Activated CD4-positive, alpha-beta T cell treated with anti-CD3 and anti-CD28 coated beads, Interleukin-2, Interleukin-4, amounts not matched to agents 100 ng/mL and 50 ng/mL, durations not matched to agents 16 hours and 8 hours (primary cell): ENCODE data around the gene GPD2.

Experiments used
- DNase-seq: peaks from one replicate; pipeline ENCODE4 v3.0.0-alpha.2; 2020; ENCODE audit warnings: low spot score

Gene GPD2

DNA sequence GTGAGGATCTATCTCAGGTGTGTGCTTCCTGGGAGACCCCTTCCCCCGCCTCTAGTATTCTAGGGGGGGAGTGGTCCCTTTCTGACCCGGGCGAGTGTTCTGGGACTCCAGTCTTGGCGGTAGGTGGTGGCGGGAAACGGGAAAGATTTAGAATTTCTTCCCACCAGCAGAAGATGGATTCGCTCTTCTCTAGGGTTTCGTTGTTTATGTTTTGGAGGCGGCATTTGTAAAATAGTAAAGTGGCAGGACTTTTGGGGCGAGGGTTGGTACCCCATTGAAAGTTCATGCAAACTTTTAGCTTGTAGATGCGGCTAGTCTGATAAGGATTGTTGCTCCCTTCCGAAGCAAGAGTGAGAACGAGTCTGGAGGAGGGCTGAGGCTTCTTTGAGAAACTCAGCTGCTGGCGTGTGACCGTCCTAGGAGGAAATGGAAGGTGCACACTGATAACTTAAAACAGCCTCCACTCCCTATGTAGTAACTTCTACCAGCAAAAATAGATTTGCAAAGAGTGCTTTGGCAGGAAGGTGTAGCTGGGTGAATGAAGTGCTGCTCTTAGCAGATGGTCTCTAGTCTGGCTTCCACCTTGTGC lies 412 bp downstream of the GPD2 start:
- peak; percentile 36 for DNase-seq

DNA sequence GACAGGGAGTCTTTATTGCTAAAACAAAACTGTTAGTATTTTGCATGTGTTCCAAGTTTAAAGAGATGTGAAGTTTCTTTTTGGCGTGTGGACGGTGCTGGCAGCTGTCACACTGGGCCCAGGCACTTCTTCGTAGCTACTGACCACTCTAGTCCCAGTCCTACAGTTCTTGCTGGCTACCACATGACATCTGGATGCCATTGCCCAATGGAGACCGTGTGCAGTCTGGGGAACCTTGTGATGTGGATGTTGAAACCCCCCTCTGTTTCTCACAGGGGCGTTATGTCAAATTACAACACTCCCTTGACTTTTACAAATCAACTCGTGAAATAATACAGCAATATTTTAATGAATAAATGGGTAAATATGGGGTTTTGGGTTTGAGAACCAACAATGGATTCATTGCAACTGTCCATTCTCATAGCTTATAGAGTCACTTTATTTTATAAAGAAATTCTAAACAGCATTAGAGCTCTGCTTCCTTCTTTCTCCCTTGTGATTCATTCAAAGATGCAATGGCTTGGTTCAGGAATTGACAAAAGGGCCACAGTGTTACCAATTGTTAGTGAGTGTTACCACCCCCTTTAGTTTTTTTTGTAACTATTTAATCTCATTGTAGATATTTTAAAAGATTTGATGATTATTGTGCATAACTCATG lies 1.2 kb downstream of the GPD2 start:
- no peak for DNase-seq

GRCh38 chr2:156437931-156438410 lies 1.8 kb downstream of the GPD2 start:
- DNase-seq, result no peak

- DNase-seq, result no peak
These were observed 6.9 kb downstream of the GPD2 start for GRCh38 chr2:156443089-156443488.

GRCh38 chr2:156445296-156446220 lies 9.4 kb downstream of the GPD2 start:
- no peak for DNase-seq

- no peak for DNase-seq
These were observed 11.6 kb downstream of the GPD2 start for GRCh38 chr2:156447761-156448160.

GRCh38 chr2:156448766-156449165 lies 12.6 kb downstream of the GPD2 start:
- DNase-seq, result no peak

DNA sequence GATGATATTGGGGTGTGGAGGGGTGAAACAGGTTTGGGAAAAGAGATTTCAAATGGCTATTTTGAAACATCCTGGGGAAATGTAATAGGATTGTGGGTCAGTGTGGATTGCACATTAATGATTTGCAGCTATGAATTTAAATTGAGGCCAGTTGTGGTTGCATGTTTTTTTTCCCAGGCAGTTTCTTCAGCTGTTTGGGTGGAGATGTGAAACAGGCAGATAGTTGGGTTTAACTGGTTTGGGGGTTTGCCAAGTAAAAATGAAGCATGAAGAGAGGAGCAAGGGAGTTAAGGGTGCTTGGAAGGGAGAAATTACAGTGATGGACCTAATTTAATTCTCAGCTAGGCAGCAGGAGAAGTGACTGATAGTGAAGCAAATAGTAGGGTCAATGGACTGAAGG lies 16.8 kb downstream of the GPD2 start:
- no peak for DNase-seq

- DNase-seq, result peak; percentile 38
These were observed 19.3 kb downstream of the GPD2 start for GRCh38 chr2:156455361-156455975.

DNA sequence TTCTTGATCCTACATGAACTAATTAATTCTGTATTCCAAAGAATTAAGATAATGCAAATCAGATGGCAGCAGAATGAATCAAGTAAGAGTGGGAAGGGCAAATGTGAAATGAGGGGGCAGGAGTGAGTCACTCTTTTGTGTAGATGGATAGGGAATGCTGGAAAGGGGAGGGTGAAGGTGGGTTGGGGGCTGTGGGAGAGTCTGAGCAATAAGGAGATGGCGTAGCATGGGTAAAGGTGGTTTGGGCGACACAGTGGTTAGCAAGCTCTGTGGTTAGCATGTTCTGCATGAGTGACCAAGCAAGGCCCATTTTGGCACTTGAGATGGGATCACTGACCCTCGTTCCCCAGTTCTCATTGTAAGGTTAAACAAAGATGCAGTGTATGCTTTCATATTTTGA lies 20.4 kb downstream of the GPD2 start:
- no peak for DNase-seq

- DNase-seq, result no peak
These were observed 21.6 kb downstream of the GPD2 start for GRCh38 chr2:156457523-156458517.

GRCh38 chr2:156459720-156460119 lies 23.5 kb downstream of the GPD2 start:
- DNase-seq, result no peak

- no peak for DNase-seq
These were observed 27.9 kb downstream of the GPD2 start for GRCh38 chr2:156464106-156464505.

DNA sequence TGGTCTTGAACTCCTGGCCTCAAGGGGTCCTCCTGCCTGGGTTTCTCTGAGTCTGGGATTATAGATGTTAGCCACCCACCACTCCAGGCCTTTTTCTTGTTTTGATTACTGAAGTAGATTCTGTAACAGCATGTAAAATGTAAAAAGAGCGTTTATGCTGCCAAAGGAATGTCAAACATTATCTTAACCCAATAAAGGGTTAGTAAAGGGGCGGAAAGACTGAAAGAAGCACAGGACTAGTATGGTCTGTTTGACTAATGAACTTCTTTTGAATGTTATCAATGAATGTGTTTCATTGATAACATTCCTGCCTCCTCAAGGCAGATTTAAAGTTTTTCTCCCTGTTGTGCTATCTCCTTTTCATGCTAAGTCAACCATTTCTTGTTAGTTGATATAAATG lies 29.4 kb downstream of the GPD2 start:
- DNase-seq, result no peak

GRCh38 chr2:156466739-156467405 lies 30.7 kb downstream of the GPD2 start:
- DNase-seq, result no peak

DNA sequence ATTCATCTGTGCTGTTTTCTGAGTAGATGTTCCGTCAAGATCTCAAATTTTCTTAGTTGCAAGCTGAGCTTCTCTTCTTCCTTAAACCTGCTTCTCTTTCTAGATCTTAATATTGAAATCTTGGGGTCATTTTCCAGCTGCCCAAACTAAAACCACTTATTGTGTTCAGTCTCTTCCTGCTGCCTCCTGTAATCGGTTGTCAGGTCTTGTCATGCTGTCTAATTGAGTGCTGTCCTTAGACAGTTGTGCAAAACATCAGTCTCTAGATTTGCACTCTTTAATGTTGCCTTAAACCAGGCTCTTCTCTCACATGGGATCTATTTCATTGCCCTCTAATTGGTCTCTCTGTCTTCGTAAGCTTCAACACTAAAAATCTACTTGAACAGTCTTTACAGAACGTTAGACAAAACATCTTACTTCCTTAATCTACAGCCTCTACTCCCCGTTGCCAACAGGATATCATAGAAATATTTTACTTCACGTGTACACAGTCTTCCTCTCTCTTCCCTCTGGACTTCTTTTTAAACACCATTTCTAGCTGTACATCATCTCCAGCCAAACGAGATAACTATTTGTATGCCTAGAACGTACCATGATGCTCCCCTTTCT lies 34.9 kb downstream of the GPD2 start:
- no peak for DNase-seq

- no peak for DNase-seq
These were observed 35.6 kb downstream of the GPD2 start for GRCh38 chr2:156471762-156472161.

DNA sequence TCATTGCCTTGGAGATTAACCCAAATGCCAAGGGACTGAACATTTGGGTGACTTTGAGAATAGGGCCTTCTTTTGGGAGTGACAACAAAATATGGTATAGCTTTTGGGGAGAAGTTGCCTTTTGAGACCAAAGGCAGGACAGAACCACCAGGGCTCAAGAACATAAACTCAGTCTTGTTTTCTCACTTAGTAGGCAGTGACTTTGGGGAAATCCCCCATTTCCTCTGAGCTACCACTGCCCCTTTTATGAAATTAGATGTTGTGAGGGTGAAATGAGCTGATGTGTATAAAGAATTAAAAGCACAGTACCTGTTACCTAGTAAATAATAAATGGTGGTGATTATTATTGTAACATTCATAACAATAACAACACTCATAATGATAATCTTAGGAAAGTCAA lies 36.5 kb downstream of the GPD2 start:
- DNase-seq, result peak; percentile 53

DNA sequence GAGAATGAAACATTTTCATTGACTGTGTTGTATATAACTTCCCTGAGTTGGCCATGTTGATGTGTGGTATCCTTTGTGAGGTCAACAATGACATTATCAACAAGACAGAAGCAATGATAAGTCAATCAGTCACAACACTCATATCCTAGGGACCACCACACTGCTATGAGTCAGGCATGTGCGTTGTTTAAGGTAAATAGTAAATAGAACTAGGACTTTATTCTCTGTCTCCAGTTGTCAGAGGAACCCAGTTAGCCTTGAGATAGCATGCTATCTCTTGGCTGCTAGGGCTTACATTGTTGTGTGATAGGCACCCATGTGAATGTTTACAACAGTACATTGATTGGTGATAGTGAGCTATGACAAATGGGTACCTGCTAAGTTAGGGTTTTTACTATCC lies 37.3 kb downstream of the GPD2 start:
- no peak for DNase-seq

DNA sequence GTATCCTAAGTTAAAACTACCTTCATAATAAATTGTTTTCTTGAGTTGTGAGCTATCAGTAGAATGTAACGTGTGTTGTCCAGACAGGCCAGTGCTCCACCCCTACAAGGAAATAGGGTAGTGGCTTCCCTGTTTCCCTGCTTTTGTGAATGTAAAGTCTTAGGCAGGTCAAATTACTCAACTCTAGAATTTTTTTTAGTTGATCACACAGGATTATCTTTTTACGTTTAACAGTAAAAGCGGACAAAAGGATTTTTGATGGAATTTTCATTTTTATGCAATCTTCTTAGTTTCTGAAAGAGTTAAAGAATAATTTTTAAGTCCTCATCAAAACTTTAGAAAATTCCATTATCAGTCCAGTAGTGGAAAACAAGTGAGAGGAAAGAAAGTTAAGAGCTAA lies 38.2 kb downstream of the GPD2 start:
- DNase-seq, result no peak
